ENCODE measurements around the gene LSM12. TPM values are rescaled to one million over a fixed set of nuclear protein-coding genes. Genes with fewer than 3 reads are reported as not detected.

Gene LSM12
- total RNA-seq, 1 donor from 2014 or later, result 39.1 TPM

DNA sequence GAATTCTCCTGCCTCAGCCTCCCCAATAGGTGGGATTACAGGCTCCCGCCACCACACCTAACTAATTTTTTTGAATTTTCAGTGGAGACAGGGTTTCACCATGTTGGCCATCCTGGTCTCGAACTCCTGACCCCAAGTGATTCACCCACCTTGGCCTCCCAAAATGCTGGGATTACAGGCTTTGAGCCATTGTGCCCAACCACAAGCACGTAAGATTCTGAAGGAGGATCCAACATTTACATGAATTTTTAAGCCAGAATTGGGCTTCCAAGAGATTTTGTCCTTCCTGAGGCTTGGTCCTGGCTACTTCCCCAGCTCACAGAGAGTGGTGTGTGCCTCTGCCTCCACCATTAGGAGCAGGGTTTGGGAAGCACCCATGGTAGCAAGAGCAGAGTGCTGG is 15.2 kb upstream of the LSM12 start:
- intact Hi-C loops (cut with DNase I), result no loop called here

DNA sequence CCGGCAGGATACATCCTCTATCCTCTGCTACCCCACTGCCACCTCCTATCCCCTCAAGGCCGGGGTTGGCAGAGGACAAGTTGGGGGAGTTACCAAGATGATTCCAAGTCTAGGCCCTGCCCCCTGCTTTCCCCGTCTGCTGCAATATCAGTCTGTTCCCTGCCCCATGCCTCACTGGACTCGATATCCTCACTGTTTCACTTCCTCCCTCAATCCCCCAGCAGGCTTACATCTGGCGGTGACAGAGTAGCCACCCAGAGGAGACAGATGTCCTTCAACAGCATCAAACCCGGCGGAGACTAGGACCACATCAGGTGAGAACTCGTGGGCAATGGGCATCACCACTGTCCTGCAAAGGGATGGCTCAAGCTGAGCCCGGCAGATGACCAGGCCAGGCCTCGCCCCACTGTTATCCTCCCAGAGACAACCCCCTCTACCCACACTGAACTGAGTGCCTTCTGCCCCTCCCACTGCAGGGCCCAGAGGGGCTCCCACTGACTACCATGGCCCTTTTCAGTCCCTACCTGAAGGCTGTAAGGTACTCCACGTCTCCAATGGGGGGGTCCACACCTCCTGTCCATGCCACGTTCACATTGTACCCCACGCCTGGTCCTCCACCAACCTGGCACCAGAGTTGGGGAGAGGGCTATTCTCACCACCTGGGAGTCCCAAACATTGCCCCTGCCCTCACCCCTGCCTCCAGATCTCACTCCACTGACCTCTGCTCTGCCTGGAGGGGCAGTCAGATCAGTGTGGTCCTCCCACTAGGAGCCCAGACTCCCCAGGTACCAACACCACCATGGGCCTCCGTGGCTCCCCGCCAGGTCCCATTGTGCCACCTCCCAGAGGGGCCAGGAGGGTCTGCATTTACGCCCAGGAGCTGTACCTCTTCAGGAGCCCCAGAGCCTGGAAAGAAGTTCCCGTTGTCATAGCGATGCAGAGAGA is 13.7 kb upstream of the LSM12 start:
- H3K27me3 ChIP-seq (ENCODE audit: low read depth), result no peaks in the 10 kb centered on the region
- H3K4me1 ChIP-seq, result peaks cover 16% of the 10 kb centered on the region
- no peak overlapping the region for H3K4me3 ChIP-seq
- peaks cover 96% of the 10 kb centered on the region for H3K36me3 ChIP-seq
- no peaks in the 10 kb centered on the region for H3K9me3 ChIP-seq
- H3K27ac ChIP-seq, result no peak overlapping the region
- DNase-seq (peak; percentile 41), ATAC-seq (peak in 1 of 2 donors; percentile 18)
- intact Hi-C loops (cut with DNase I), result no loop called here
- TF ChIP-seq, protein P1, sequence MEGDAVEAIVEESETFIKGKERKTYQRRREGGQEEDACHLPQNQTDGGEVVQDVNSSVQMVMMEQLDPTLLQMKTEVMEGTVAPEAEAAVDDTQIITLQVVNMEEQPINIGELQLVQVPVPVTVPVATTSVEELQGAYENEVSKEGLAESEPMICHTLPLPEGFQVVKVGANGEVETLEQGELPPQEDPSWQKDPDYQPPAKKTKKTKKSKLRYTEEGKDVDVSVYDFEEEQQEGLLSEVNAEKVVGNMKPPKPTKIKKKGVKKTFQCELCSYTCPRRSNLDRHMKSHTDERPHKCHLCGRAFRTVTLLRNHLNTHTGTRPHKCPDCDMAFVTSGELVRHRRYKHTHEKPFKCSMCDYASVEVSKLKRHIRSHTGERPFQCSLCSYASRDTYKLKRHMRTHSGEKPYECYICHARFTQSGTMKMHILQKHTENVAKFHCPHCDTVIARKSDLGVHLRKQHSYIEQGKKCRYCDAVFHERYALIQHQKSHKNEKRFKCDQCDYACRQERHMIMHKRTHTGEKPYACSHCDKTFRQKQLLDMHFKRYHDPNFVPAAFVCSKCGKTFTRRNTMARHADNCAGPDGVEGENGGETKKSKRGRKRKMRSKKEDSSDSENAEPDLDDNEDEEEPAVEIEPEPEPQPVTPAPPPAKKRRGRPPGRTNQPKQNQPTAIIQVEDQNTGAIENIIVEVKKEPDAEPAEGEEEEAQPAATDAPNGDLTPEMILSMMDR (IDR thresholded peaks at IDR 0.05), result no peak

More for the DNA sequence above, 15.2 kb upstream of the LSM12 start:
- Histone ChIP-seq H3K4me3 (no peak overlapping the region), H3K36me3 (peaks cover 96% of the 10 kb centered on the region), H3K27ac (no peak overlapping the region), H3K27me3 (ENCODE audit: low read depth) (no peaks in the 10 kb centered on the region), H3K9me3 (no peaks in the 10 kb centered on the region), H3K4me1 (peaks cover 15% of the 10 kb centered on the region)
- DNase-seq (peak; percentile 4), ATAC-seq (no peak)
- TF ChIP-seq, protein P1 (IDR thresholded peaks at IDR 0.05), result no peak

DNA sequence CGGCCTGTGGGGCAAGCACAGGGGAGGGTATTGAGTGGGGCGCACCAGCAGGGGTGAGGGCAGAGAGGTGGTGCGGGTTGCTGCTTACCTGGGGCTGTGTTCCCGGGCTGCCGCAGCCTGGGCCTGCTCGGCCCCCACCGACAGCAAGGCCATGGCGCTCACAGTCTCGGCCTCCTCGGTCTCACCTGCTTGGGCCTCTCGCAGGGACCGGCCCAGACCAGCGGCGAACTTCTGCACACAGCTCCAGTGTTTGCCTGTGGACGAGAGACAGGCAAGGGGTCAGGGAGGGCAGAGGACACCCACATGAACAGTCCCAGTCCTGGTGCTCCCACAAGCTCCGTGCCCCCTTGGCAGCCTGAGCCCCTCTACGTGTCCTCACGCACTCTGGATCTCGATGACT is 11.9 kb upstream of the LSM12 start:
- ATAC-seq, result no peak
- DNase-seq, result no peak
- intact Hi-C loops (cut with DNase I), result no loop called here
- no peak overlapping the region for H3K27ac ChIP-seq
- H3K36me3 ChIP-seq, result peaks cover 93% of the 10 kb centered on the region
- H3K27me3 ChIP-seq (ENCODE audit: low read depth), result no peaks in the 10 kb centered on the region
- no peaks in the 10 kb centered on the region for H3K9me3 ChIP-seq
- H3K4me3 ChIP-seq, result no peak overlapping the region
- TF ChIP-seq, protein P1 (IDR thresholded peaks at IDR 0.05), result no peak
- peaks cover 16% of the 10 kb centered on the region for H3K4me1 ChIP-seq

DNA sequence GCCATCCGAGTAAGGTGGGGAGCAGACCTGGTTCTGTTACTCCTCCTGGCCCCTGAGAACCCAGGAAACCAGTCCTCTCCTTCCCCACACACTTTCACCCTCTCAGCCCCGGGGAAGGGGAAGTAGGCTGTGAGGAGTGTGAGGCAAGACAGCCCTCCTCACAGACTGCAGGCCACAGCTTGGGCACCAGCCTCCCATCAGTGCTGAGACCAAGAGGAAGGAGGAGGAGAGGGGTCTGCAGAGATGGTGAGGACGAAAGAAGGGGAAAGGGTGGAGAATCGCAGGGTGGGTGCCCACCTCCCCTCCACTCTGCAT is 11.1 kb upstream of the LSM12 start:
- Histone ChIP-seq H3K27ac (peak overlapping the region; percentile 41), H3K36me3 (peaks cover 85% of the 10 kb centered on the region)
- TF ChIP-seq, protein P1 (IDR thresholded peaks at IDR 0.05), result no peak

DNA sequence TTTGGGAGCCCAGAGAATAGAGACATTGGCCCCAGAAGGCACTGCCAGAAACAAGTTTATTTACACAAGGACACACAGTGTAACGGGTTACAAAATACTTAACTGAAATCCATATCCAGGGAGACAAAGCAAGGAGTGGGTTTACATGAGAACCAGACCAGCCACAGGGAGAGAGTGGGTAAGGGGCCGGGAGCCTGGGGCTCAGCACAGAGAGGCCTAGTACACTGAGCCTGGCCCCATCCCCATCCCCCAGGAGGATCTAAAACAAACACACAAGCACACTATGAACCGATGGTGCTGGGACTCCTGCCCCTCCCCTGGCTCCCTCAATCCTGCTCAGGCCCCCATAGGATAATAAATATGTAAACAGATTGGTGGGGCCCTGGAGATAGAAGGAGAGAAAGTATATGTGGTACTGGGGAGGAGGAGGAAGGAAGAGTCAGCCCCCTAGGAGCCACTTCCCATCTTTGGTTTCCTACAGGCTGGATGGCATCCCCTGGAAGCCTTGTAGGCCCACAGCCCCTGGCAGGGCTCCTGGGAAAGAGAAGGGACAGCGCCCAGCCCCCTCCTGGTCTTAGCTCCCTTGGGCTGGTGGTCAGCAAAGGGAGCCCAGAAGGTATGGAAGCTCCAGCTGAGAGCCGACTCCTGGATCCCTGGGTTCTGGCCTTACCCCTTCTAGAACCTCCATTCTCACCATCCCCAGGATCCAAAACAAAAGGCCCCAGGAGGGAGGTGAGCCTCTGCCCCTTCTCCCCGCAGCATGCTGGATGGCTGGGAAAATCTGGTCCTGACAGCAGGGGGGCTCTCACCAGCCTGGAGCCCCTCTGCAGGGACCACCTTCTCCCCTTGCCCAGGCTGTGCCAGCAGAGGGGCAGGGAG is 10.5 kb upstream of the LSM12 start:
- Histone ChIP-seq H3K27me3 (ENCODE audit: low read depth) (no peaks in the 10 kb centered on the region), H3K27ac (peak overlapping the region; percentile 41), H3K36me3 (peaks cover 79% of the 10 kb centered on the region), H3K4me1 (peaks cover 18% of the 10 kb centered on the region), H3K9me3 (no peaks in the 10 kb centered on the region), H3K4me3 (no peak overlapping the region)
- DNase-seq (peak; percentile 24), ATAC-seq (no peak)
- intact Hi-C loops (cut with DNase I), result no loop called here
- TF ChIP-seq, protein P1 (IDR thresholded peaks at IDR 0.05), result no peak

More for the DNA sequence above, 11.1 kb upstream of the LSM12 start:
- Histone ChIP-seq H3K27me3 (ENCODE audit: low read depth) (no peaks in the 10 kb centered on the region), H3K4me3 (no peak overlapping the region), H3K4me1 (peaks cover 16% of the 10 kb centered on the region), H3K9me3 (no peaks in the 10 kb centered on the region)
- intact Hi-C loops (cut with DNase I), result no loop called here
- DNase-seq (peak; percentile 55), ATAC-seq (peak; percentile 52 to 64)
